HG03025 (cell line): ENCODE data around the gene TUFT1.
"Not testable (repeated sequence)": the region's sequence is repeated elsewhere in the genome, so short reads cannot be mapped to it uniquely, and the experiment has no call there.

Source experiments
- ATAC-seq: cut with Tn5 transposase; IDR thresholded peaks from one replicate; pipeline ENCODE4 v1.9.1; 2021; ENCODE audit warnings: mild to moderate bottlenecking, moderate library complexity; ENCODE audit not compliant: unreplicated experiment, low FRiP score

The TUFT1 gene

GRCh38 chr1:151574575-151575529 lies 34.7 kb downstream of the TUFT1 start:
- no peak for ATAC-seq

DNA sequence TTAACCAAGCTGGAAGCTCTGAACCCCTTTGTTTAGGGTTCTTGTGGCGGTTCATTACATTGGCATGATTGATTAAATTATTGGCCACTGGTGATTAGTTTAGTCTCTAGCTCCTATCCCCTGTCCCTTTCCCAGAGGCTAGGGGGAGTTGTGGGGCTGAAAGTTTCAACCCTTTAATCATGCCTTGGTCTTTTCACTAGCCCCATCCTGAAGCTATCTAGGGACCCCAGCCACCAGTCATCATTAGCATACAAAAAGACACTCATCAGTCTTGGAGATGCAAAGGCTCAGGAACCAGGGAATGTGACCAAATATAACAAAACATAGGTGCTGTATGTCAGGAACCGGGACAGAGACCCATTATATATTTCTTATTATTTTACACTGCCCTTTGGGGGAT lies 37.1 kb downstream of the TUFT1 start:
- ATAC-seq, result no peak

- ATAC-seq, result no peak
Observed at GRCh38 chr1:151578941-151579340, 38.8 kb downstream of the TUFT1 start.

DNA sequence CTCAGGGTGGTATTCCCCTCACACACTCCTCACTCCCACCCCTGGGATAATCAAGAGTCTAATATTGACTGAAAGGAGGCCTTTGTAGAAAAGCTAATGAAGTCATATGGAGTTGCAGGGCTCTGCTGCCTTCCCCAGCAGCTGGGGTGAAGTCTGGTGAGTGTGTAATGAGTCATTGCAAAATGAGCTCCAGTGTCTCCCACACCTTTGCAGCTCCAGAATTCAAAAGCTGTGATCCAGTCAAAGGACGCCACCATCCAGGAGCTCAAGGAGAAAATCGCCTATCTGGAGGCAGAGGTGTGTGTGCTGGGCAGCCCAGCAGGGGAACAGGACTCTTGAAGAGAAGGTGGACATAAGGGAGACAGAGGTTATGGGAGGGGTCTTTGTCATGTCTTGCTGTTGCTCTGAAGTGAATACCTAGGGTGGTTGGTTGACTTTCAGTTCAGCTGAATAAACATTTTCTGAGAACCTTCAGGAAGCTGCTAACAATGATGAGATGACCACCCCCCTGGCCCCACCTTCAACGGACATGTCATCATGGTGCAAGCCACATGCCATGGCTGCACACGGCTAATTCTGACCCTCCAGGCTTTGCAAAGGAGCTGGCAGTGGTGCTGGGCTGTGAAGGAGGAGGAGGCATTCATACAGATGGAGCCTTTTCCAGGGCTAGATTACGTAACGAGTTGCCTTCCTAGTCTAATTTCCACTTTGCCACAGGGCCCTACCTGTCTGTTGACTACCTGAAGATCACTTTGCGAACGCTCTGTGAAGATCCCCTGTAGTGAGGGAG lies 39.5 kb downstream of the TUFT1 start:
- no peak for ATAC-seq

GRCh38 chr1:151581451-151581850 lies 41.3 kb downstream of the TUFT1 start:
- ATAC-seq, result no peak

GRCh38 chr1:151581921-151582320 lies 41.8 kb downstream of the TUFT1 start:
- no peak for ATAC-seq

DNA sequence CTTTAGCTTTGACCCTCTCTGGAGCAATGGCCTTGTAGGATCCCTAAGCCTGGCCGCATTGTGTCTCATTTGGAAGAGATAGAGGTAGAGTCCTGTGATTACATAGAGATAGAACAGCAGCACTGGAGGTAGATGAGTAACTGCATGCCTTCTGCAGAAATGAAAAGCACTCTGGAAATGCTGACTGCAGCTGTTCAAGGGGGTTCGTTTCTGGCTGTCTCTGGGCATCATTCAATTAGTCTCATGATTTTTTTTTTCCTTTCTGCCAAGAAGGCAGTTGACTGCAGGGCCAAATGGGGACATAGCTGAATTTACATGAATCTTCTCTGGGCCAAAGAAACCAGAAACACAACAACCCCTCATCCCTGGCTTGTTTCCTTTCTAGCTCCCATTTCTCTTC lies 43.7 kb downstream of the TUFT1 start:
- ATAC-seq, result no peak

- no peak for ATAC-seq
Observed at GRCh38 chr1:151584278-151584677, 44.2 kb downstream of the TUFT1 start.

DNA sequence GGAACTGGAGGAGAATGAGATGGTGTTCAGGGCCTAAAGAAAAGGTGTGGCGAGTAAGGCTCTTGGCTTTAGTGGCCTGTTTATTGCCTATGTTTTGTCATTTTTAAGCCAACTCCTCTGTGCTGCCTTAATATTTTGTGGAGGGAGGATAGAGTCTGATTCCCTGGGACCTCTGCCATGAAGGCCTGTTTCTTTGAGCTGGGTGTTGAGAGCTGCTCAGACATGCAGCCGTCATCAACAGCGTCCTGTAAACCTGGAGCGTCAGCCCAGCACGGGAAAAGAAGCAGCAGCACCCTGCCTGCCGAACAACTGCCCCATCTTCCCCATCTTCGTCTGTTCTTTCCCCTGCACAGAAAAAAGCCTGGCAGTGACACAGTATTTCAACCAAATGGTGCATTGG lies 44.7 kb downstream of the TUFT1 start:
- ATAC-seq, result no peak

DNA sequence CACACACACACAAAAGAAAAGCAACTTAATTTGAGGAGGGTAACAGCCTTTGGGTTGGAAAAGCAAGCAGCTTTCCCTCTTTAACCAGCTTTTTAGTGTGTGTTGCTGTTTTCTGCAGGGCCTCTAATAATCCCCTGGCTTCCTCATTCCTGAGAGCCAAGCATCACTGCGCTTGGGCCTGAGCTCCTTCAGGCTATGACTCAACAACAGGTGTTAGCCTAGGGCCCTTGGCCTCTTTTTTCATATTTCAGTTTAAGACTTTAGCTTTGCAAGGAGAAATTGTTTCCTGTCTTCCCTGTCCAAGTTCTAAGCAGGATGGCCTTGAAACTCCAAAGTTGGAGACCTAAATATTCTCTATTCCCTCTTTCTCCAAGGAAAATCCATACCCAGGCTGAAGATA lies 45.5 kb downstream of the TUFT1 start:
- ATAC-seq, result no peak

- no peak for ATAC-seq
Observed at GRCh38 chr1:151590961-151591360, 50.9 kb downstream of the TUFT1 start.

GRCh38 chr1:151593730-151594129 lies 53.6 kb downstream of the TUFT1 start:
- no peak for ATAC-seq

GRCh38 chr1:151594143-151594625 lies 54.1 kb downstream of the TUFT1 start:
- ATAC-seq, result no peak

DNA sequence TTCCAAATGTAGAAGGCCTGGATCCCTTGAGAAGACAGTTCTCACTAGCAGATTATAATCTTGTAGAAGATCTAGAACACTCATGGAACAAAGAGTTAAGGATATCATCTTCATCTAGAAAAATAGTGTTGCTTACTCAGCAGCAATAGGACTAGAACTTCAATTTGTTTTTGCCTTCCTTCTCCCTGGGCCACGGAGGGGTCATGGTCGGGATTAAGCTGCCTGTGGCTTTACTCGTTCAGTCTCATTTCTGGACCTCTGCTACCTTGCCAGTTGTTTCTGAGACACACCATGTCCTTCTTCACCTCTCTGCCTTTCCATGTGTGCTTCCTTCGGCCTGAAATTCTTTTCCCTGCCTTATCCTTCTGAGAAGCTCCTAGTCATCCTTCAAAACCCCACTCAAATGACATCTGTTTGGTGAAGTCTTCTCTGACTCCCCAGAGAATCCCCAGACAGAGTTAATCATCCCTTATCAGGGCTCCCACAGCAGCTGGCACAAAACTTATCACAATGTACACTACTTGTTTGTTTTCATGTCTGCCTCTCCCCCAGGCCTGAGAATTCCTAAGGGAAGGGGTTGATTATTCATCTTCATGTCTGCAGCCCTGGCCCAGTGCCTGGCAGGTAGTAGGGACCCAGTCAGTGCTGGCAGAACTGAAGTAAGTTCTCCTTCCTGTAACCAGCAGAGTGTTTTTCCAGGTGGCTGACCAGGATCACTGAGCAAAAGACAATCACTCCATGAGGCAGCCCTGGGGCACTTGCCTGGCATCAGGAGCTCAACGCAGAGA lies 56.3 kb downstream of the TUFT1 start:
- ATAC-seq, result no peak

GRCh38 chr1:151602550-151602949 lies 62.4 kb downstream of the TUFT1 start:
- not testable (repeated sequence) for ATAC-seq

GRCh38 chr1:151604291-151604690 lies 64.2 kb downstream of the TUFT1 start:
- ATAC-seq, result no peak

- ATAC-seq, result no peak
Observed at GRCh38 chr1:151606384-151606783, 66.3 kb downstream of the TUFT1 start.

- ATAC-seq, result no peak
Observed at GRCh38 chr1:151606857-151607256, 66.7 kb downstream of the TUFT1 start.

DNA sequence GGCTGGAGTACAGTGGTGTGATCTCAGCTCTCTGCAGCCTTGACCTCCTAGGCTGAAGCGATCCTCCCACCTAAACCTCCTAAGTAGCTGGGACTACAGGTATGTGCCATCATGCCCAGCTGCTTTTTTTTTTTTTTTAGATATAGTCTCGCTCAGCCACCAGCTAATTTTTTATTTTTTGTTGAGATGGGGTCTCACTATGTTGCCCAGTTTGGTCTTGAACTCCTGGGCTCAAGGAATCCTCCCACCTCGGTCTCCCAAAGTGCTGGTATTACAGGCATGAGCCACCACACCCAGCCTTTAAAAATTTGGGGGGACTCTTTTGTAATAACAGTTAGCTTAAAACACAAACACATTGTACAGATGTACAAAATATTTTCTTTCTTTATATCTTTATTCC lies 70.0 kb downstream of the TUFT1 start:
- no peak for ATAC-seq

DNA sequence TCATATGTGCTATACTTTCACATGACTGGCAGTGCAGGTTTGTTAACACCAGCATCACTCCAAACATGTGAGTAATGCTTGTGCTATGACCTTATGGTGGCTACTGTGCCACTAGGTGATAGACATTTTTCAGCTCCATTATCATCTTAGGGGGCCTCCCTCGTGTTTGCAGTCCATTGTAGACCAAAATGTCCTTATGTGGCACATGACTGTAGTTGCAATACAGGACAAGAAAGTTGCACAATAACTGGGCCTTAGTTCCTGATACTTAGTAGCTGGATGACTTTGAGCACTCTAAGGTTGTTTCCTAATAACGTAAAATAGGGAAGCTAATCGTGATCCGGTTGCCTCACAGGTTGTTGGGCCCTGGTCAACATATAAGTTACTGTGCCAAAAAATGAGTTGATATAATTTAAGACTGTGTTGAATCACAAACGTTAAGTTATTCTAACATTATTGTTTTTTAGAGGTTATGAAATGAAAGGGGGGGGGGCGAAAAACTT lies 71.2 kb downstream of the TUFT1 start:
- no peak for ATAC-seq
